Raji (cell line): ENCODE data around the gene PKD1.

ENCODE experiments used
- POLR2A ChIP-seq: IDR thresholded peaks from 2 replicates; pipeline ENCODE4 v1.6.1; 2011; ENCODE audit warnings: low read depth, low read length, control low read depth; ENCODE audit not compliant: insufficient read depth

Gene PKD1

GRCh38 chr16:2173916-2174315 is 38.2 kb upstream of the PKD1 start:
- TF ChIP-seq POLR2A = no peak

GRCh38 chr16:2173366-2173765 is 37.7 kb upstream of the PKD1 start:
- TF ChIP-seq POLR2A = no peak

- TF ChIP-seq POLR2A = no peak
These were observed 37.1 kb upstream of the PKD1 start for GRCh38 chr16:2172688-2173335.

GRCh38 chr16:2171601-2172178 is 36.0 kb upstream of the PKD1 start:
- TF ChIP-seq POLR2A = no peak

GRCh38 chr16:2170587-2171435 is 35.1 kb upstream of the PKD1 start:
- no peak for TF ChIP-seq POLR2A

GRCh38 chr16:2170080-2170479 is 34.4 kb upstream of the PKD1 start:
- no peak for TF ChIP-seq POLR2A

- no peak for TF ChIP-seq POLR2A
These were observed 31.5 kb upstream of the PKD1 start for GRCh38 chr16:2167068-2167638.

- no peak for TF ChIP-seq POLR2A
These were observed 30.8 kb upstream of the PKD1 start for GRCh38 chr16:2166263-2167067.

- no peak for TF ChIP-seq POLR2A
These were observed 30.2 kb upstream of the PKD1 start for GRCh38 chr16:2165861-2166260.

GRCh38 chr16:2163211-2163881 is 27.6 kb upstream of the PKD1 start:
- no peak for TF ChIP-seq POLR2A

GRCh38 chr16:2162676-2163118 is 27.0 kb upstream of the PKD1 start:
- no peak for TF ChIP-seq POLR2A

GRCh38 chr16:2161911-2162310 is 26.2 kb upstream of the PKD1 start:
- TF ChIP-seq POLR2A = no peak

GRCh38 chr16:2160915-2161551 is 25.3 kb upstream of the PKD1 start:
- no peak for TF ChIP-seq POLR2A
